Large intestine (tissue), 3 donors: Measurements from ENCODE around the gene ZNF211. TPM values are rescaled to one million over a fixed set of nuclear protein-coding genes. Genes with fewer than 3 reads are reported as not detected.

Source experiments
- DNase-seq, 2 donors: peaks; one replicate each; pipeline versions ENCODE4 v3.0.0 to v3.0.0-alpha.2; 2013
- H3K27ac ChIP-seq: one replicate; pipeline ENCODE4 v1.5.1; 2013; ENCODE audit warnings: low read length
- H3K27me3 ChIP-seq: 2 replicates; pipeline ENCODE4 v1.6.1; 2013; ENCODE audit warnings: low read length; ENCODE audit not compliant: control insufficient read depth, insufficient read depth
- H3K36me3 ChIP-seq: 2 replicates; pipeline ENCODE4 v1.6.1; 2013; ENCODE audit warnings: low read length; ENCODE audit not compliant: control insufficient read depth, insufficient read depth
- H3K4me1 ChIP-seq: one replicate; pipeline ENCODE4 v1.6.1; 2013; ENCODE audit warnings: low read length; ENCODE audit not compliant: control insufficient read depth, insufficient read depth
- H3K4me3 ChIP-seq: one replicate; pipeline ENCODE4 v1.5.1; 2013; ENCODE audit warnings: low read length
- H3K9me3 ChIP-seq: one replicate; pipeline ENCODE4 v1.6.1; 2013; ENCODE audit warnings: mild to moderate bottlenecking, low read depth, low read length, moderate library complexity; ENCODE audit not compliant: control insufficient read depth
- WGBS: methylation state at CpG from one replicate; pipeline ENCODE4 v1.1.5; 2013; ENCODE audit warnings: low lambda C conversion rate; ENCODE audit not compliant: insufficient coverage; 5-methylcytosine and 5-hydroxymethylcytosine counted together
- polyA plus RNA-seq: library from polyadenylated mRNA; unstranded; fragments of 120-200 nt; gene quantifications from one replicate; pipeline ENCODE4 v1.2.1, GENCODE V29; 2013

Gene ZNF211
- polyA plus RNA-seq, 1 donor, result 23.8 TPM

- no peak for DNase-seq
- Histone ChIP-seq H3K27ac (no peak overlapping the region), H3K9me3 (peaks cover 46% of the 10 kb centered on the region), H3K4me3 (no peak overlapping the region), H3K27me3 (no peaks in the 10 kb centered on the region), H3K4me1 (no peaks in the 10 kb centered on the region), H3K36me3 (peaks cover 49% of the 10 kb centered on the region)
- WGBS, result no CpG with 5 or more reads among the region's 3 CpGs
These were observed 17.6 kb upstream of the ZNF211 start for GRCh38 chr19:57615346-57615745.

- peaks cover 71% of the 10 kb centered on the region for H3K9me3 ChIP-seq
- 100% methylated on average over 2 of the region's 10 CpGs for WGBS
- H3K27me3 ChIP-seq, result no peaks in the 10 kb centered on the region
- H3K36me3 ChIP-seq, result peaks cover 75% of the 10 kb centered on the region
- H3K4me3 ChIP-seq, result no peak overlapping the region
- DNase-seq, result no peak
- H3K27ac ChIP-seq, result no peak overlapping the region
- no peaks in the 10 kb centered on the region for H3K4me1 ChIP-seq
These were observed 12.2 kb upstream of the ZNF211 start for GRCh38 chr19:57620673-57621348.

- Histone ChIP-seq H3K27ac (no peak overlapping the region), H3K36me3 (peaks cover 54% of the 10 kb centered on the region), H3K4me1 (no peaks in the 10 kb centered on the region), H3K4me3 (no peak overlapping the region), H3K27me3 (no peaks in the 10 kb centered on the region), H3K9me3 (peaks cover 60% of the 10 kb centered on the region)
- no peak for DNase-seq
These were observed 9.9 kb upstream of the ZNF211 start for GRCh38 chr19:57623091-57623490.

- H3K36me3 ChIP-seq, result peaks cover 18% of the 10 kb centered on the region
- peaks cover 20% of the 10 kb centered on the region for H3K9me3 ChIP-seq
- DNase-seq, result no peak
- no CpG with 5 or more reads among the region's 6 CpGs for WGBS
- peaks cover 4% of the 10 kb centered on the region for H3K4me1 ChIP-seq
- H3K27ac ChIP-seq, result no peak overlapping the region
- peak overlapping the region; percentile 97 for H3K4me3 ChIP-seq
- no peaks in the 10 kb centered on the region for H3K27me3 ChIP-seq
These were observed 814 bp downstream of the ZNF211 start for GRCh38 chr19:57633832-57634131.

- no CpG with 5 or more reads among the region's 4 CpGs for WGBS
- Histone ChIP-seq H3K27ac (no peak overlapping the region), H3K4me1 (peaks cover 4% of the 10 kb centered on the region), H3K9me3 (peaks cover 44% of the 10 kb centered on the region), H3K4me3 (no peak overlapping the region), H3K36me3 (peaks cover 51% of the 10 kb centered on the region), H3K27me3 (no peaks in the 10 kb centered on the region)
- no peak for DNase-seq
These were observed 4.4 kb downstream of the ZNF211 start for GRCh38 chr19:57637379-57637778.

- H3K4me1 ChIP-seq, result no peaks in the 10 kb centered on the region
- H3K36me3 ChIP-seq, result peaks cover 49% of the 10 kb centered on the region
- no peaks in the 10 kb centered on the region for H3K27me3 ChIP-seq
- no peak overlapping the region for H3K27ac ChIP-seq
- DNase-seq, result no peak
- H3K9me3 ChIP-seq, result peaks cover 54% of the 10 kb centered on the region
- no peak overlapping the region for H3K4me3 ChIP-seq
- 100% methylated on average over 1 of the region's 4 CpGs for WGBS
These were observed 8.8 kb downstream of the ZNF211 start for GRCh38 chr19:57641715-57642234.

DNA sequence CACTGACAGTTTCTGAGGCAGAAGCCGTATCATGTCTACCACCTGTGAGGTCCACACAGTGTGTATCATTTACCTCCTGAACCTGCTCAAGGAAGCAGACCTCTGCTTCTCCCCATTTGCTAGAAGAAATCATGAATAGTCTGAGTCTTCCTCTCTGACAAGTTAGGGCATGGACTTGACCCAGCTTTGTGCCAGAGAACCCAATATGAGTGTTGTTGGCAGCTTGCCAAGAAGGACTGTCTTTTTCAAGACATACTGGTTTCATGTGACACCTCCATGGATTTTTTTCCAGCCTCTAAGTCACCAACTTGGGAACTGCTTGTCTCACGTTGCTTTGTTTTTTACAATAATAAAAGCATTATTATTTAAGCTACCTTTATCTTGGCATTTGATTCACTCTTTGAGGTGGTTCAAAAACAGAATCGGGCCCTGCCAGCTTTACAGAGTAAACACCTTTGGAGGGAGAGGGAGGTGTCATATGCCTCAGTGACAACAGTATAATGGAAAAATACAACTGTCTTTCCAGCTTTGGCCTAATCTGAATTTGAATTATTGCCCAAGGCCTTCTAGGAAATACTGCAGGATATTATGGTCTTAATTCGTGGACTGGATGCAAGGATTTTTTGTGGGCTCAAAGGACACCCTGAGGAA lies 9.6 kb downstream of the ZNF211 start:
- no peak for DNase-seq
- WGBS, result no CpG with 5 or more reads among the region's 4 CpGs
- Histone ChIP-seq H3K36me3 (peaks cover 46% of the 10 kb centered on the region), H3K4me3 (no peak overlapping the region), H3K27ac (no peak overlapping the region), H3K27me3 (no peaks in the 10 kb centered on the region), H3K9me3 (peaks cover 47% of the 10 kb centered on the region), H3K4me1 (no peaks in the 10 kb centered on the region)

DNA sequence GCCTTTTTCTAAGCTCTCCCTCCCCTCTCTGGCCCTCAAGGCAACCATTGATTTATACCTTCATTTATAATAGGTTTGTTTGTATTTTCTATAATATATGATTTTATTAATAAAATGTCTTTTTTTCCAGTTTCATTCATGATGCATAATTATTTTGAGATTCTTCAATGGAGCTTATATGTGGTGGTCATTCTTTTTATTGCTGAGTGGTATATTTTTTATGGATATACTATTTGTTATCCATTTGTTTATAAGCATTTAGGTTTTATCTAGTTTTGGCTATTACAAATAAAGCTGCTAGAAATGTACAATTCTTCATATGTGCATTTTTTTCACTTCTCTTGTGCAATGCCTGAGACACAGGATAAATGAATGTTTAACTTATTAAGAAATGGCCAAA lies 10.8 kb downstream of the ZNF211 start:
- peaks cover 37% of the 10 kb centered on the region for H3K9me3 ChIP-seq
- H3K27ac ChIP-seq, result no peak overlapping the region
- peaks cover 40% of the 10 kb centered on the region for H3K36me3 ChIP-seq
- no peak overlapping the region for H3K4me3 ChIP-seq
- no peak for DNase-seq
- no peaks in the 10 kb centered on the region for H3K4me1 ChIP-seq
- no peaks in the 10 kb centered on the region for H3K27me3 ChIP-seq

GRCh38 chr19:57648331-57649003 lies 15.5 kb downstream of the ZNF211 start:
- Histone ChIP-seq H3K27me3 (no peaks in the 10 kb centered on the region), H3K27ac (no peak overlapping the region), H3K36me3 (no peaks in the 10 kb centered on the region), H3K4me3 (no peak overlapping the region), H3K9me3 (peaks cover 10% of the 10 kb centered on the region), H3K4me1 (no peaks in the 10 kb centered on the region)
- no CpG with 5 or more reads among the region's 6 CpGs for WGBS
- no peak for DNase-seq

DNA sequence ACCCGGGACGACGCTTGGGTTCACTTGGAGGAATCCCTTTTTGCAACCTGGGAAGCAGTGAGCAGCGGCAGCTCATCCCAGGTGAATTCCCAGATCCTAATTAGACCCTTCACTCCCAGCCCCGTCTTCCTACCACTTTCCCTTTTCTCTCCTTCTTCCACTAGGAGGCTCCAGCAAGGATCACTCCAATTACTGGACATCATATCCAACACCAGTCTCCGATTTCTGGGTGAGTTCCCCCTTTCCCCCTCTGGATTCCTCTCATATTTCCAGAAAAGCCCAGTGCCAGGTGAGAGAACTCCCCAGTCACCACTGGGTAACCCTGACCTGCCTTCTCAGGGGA lies 18.7 kb downstream of the ZNF211 start:
- Histone ChIP-seq H3K9me3 (no peaks in the 10 kb centered on the region), H3K27me3 (no peaks in the 10 kb centered on the region), H3K36me3 (no peaks in the 10 kb centered on the region), H3K27ac (no peak overlapping the region), H3K4me1 (no peaks in the 10 kb centered on the region), H3K4me3 (no peak overlapping the region)
- no peak for DNase-seq
- WGBS, result no CpG with 5 or more reads among the region's 6 CpGs
